Measurements from ENCODE around the gene RACGAP1. TPM values are rescaled to one million over a fixed set of nuclear protein-coding genes. Genes with fewer than 3 reads are reported as not detected.

The RACGAP1 gene
- total RNA-seq, 4 donors from 2014 or later = 4.0 to 7.2 (median 6.2) TPM

GRCh38 chr12:50059440-50060119 lies 34.3 kb upstream of the RACGAP1 start:
- Histone ChIP-seq H3K27me3 (no peaks in the 10 kb centered on the region), H3K27ac (no peak overlapping the region), H3K9me3 (no peaks in the 10 kb centered on the region), H3K4me1 (peaks cover 6 to 21% of the 10 kb centered on the region in 2 donors), H3K4me3 (replicated peaks in 1 of 3) (no peak overlapping the region), H3K36me3 (no peaks in the 10 kb centered on the region)
- WGBS, 2 donors = 85 to 88% methylated on average over 9 to 12 of the region's 12 CpGs
- no peak for DNase-seq
- intact Hi-C loops (cut with DNase I) = loop anchor here (5.0 to 10.0 kb wide), 2 partner anchors 92 to 195 kb away; no protein-coding TSS in a partner anchor
- TF ChIP-seq POLR2A (IDR thresholded peaks at IDR 0.05) = no peak
- TF ChIP-seq CTCF (IDR thresholded peaks at IDR 0.05) = no peak

- intact Hi-C loops (cut with DNase I) = loop anchor here (5.0 to 10.0 kb wide), 2 partner anchors 92 to 194 kb away; no protein-coding TSS in a partner anchor
Observed at GRCh38 chr12:50058743-50059312, 33.5 kb upstream of the RACGAP1 start.

GRCh38 chr12:50057896-50058670 lies 32.8 kb upstream of the RACGAP1 start:
- Histone ChIP-seq H3K27me3 (no peaks in the 10 kb centered on the region), H3K4me3 (replicated peaks in 1 of 3) (peak overlapping the region in 1 of 3 donors; percentile 42), H3K4me1 (peaks cover 6 to 21% of the 10 kb centered on the region in 2 donors), H3K9me3 (no peaks in the 10 kb centered on the region), H3K27ac (no peak overlapping the region), H3K36me3 (no peaks in the 10 kb centered on the region)
- intact Hi-C loops (cut with DNase I) = loop anchor here (5.0 to 10.0 kb wide), 2 partner anchors 91 to 193 kb away; no protein-coding TSS in a partner anchor
- 46 to 71% methylated on average over 3 to 8 of the region's 30 CpGs for WGBS, 2 donors
- no peak for DNase-seq
- TF ChIP-seq CTCF (IDR thresholded peaks at IDR 0.05) (no peak), POLR2A (IDR thresholded peaks at IDR 0.05) (no peak)

More at GRCh38 chr12:50058743-50059312, 33.5 kb upstream of the RACGAP1 start:
- Histone ChIP-seq H3K27ac (no peak overlapping the region), H3K9me3 (no peaks in the 10 kb centered on the region), H3K27me3 (no peaks in the 10 kb centered on the region), H3K4me3 (replicated peaks in 1 of 3) (no peak overlapping the region), H3K4me1 (peaks cover 6 to 21% of the 10 kb centered on the region in 2 donors), H3K36me3 (no peaks in the 10 kb centered on the region)
- 64 to 89% methylated on average over 6 to 13 of the region's 15 CpGs for WGBS, 2 donors
- TF ChIP-seq CTCF (IDR thresholded peaks at IDR 0.05) (no peak), POLR2A (IDR thresholded peaks at IDR 0.05) (no peak)
- DNase-seq = no peak

GRCh38 chr12:50057000-50057841 lies 31.9 kb upstream of the RACGAP1 start, which contains the start of gene ASIC1:
TSS of gene ASIC1 (plus strand) at chr12:50057596. CDS start at chr12:50058767, 1,171 bp downstream.
- Histone ChIP-seq H3K4me3 (replicated peaks in 1 of 3) (peak within 1 kb of the TSS; percentile 25 to 63 (median 42)), H3K9me3 (no peaks in the 10 kb centered on the region), H3K36me3 (no peaks in the 10 kb centered on the region), H3K27ac (no peak within 1 kb of the TSS), H3K4me1 (peaks cover 6 to 21% of the 10 kb centered on the region in 2 donors), H3K27me3 (no peaks in the 10 kb centered on the region)
- DNase-seq = peak; percentile 56 to 60
- WGBS, 2 donors = 2% methylated on average over 15 of the region's 88 CpGs
- TF ChIP-seq POLR2A (IDR thresholded peaks at IDR 0.05) = no peak
- peak in 1 of 6 experiments; percentile 12 for TF ChIP-seq CTCF (IDR thresholded peaks at IDR 0.05)
- intact Hi-C loops (cut with DNase I) = loop anchor here (5.0 to 10.0 kb wide), 2 partner anchors 90 to 192 kb away; no protein-coding TSS in a partner anchor
